OCI-LY3 (cell line): ENCODE measurements around the gene EPN2.

Experiments
- H2AFZ ChIP-seq: fragments of 200-600, 300-600 bp; shearing (Covaris generic); 2 replicates; pipeline ENCODE4 v1.6.0; 2014; ENCODE audit warnings: antibody characterized with exemption, low read depth, low read length
- H3K27ac ChIP-seq: fragments of 200-600, 300-600 bp; sonication (generic); 2 replicates; pipeline ENCODE4 v1.5.1; 2014; ENCODE audit warnings: mild to moderate bottlenecking, low read length, moderate library complexity, mixed read lengths
- H3K27me3 ChIP-seq: fragments of 200-600, 300-600 bp; sonication (generic); 2 replicates; pipeline ENCODE4 v1.6.1; 2014; ENCODE audit warnings: low read depth, low read length, mixed read lengths
- H3K36me3 ChIP-seq: fragments of 200-600, 300-600 bp; sonication (generic); replicated peaks from 2 replicates; pipeline ENCODE3; 2014; ENCODE audit warnings: low read depth, low read length, mixed read lengths
- H3K4me1 ChIP-seq: fragments of 300-600, 200-600 bp; sonication (generic); 2 replicates; pipeline ENCODE4 v1.6.1; 2014; ENCODE audit warnings: low read length, mixed read lengths
- H3K4me2 ChIP-seq: fragments of 200-600, 300-600 bp; sonication (generic); 2 replicates; pipeline ENCODE4 v1.6.1; 2014; ENCODE audit warnings: low read length, mixed read lengths
- H3K4me3 ChIP-seq: fragments of 300-600, 200-600 bp; sonication (generic); 2 replicates; pipeline ENCODE4 v1.5.1; 2014; ENCODE audit warnings: antibody characterized with exemption, mild to moderate bottlenecking, low read length, moderate library complexity
- H3K79me2 ChIP-seq: fragments of 300-600, 200-600 bp; shearing (Covaris generic); 2 replicates; pipeline ENCODE4 v1.6.1; 2014; ENCODE audit warnings: mild to moderate bottlenecking, low read length, mixed read lengths
- H3K9ac ChIP-seq: fragments of 300-600, 200-600 bp; shearing (Covaris generic); 2 replicates; pipeline ENCODE4 v1.6.0; 2014; ENCODE audit warnings: mild to moderate bottlenecking, low read length, moderate library complexity
- H3K9me3 ChIP-seq: fragments of 200-600, 300-600 bp; shearing (Covaris generic); 2 replicates; pipeline ENCODE4 v1.6.1; 2014; ENCODE audit warnings: low read length, mixed read lengths; ENCODE audit not compliant: insufficient read depth
- H4K20me1 ChIP-seq: fragments of 200-600, 300-600 bp; sonication (generic); 2 replicates; pipeline ENCODE4 v1.6.1; 2016; ENCODE audit warnings: low read length, mixed read lengths; ENCODE audit not compliant: insufficient read depth
- EZH2phosphoT487 ChIP-seq: fragments of 200-600 bp; shearing (Covaris generic); IDR thresholded peaks from 2 replicates; pipeline ENCODE4 v1.6.1; 2018; ENCODE audit warnings: antibody characterized with exemption, mixed run types, low read depth
- TF ChIP-seq, protein P1 (sequence below): fragments of 200-600, 300-600 bp; sonication (generic); IDR thresholded peaks from 2 replicates; pipeline ENCODE4 v1.5.1; 2014; ENCODE audit warnings: antibody characterized with exemption, low read length, low read depth

EPN2 gene

DNA sequence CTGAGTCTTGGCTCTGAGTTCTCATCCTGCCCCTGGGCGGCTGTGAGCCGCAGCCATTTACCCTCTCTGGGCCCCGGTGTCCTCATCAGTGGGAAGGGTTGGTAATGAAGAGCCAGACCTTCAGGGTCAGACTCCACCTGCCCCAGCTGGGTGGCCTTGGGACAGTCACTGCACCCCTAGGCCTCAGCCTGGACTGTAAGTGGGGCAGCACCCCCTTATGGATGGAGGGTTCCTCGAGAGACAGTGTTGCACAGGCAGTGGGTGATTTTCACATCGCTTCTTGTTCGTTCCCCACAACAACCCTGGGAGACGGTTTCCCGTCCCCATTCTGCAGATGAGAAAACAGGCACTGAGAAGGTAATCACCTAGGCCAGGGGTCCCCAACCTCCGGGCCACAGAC lies 64.8 kb downstream of the EPN2 start:
- Histone ChIP-seq H3K79me2 (no peaks in the 10 kb centered on the region), H2AFZ (no peak overlapping the region), H3K9me3 (no peaks in the 10 kb centered on the region), H3K9ac (no peak overlapping the region), H3K27me3 (no peaks in the 10 kb centered on the region), H4K20me1 (peaks cover 39% of the 10 kb centered on the region), H3K27ac (no peak overlapping the region), H3K4me1 (peaks cover 31% of the 10 kb centered on the region), H3K4me2 (no peak overlapping the region), H3K36me3 (no peaks in the 10 kb centered on the region), H3K4me3 (no peak overlapping the region)
- TF ChIP-seq, protein P1, sequence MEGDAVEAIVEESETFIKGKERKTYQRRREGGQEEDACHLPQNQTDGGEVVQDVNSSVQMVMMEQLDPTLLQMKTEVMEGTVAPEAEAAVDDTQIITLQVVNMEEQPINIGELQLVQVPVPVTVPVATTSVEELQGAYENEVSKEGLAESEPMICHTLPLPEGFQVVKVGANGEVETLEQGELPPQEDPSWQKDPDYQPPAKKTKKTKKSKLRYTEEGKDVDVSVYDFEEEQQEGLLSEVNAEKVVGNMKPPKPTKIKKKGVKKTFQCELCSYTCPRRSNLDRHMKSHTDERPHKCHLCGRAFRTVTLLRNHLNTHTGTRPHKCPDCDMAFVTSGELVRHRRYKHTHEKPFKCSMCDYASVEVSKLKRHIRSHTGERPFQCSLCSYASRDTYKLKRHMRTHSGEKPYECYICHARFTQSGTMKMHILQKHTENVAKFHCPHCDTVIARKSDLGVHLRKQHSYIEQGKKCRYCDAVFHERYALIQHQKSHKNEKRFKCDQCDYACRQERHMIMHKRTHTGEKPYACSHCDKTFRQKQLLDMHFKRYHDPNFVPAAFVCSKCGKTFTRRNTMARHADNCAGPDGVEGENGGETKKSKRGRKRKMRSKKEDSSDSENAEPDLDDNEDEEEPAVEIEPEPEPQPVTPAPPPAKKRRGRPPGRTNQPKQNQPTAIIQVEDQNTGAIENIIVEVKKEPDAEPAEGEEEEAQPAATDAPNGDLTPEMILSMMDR: no peak
- TF ChIP-seq EZH2phosphoT487: no peak

DNA sequence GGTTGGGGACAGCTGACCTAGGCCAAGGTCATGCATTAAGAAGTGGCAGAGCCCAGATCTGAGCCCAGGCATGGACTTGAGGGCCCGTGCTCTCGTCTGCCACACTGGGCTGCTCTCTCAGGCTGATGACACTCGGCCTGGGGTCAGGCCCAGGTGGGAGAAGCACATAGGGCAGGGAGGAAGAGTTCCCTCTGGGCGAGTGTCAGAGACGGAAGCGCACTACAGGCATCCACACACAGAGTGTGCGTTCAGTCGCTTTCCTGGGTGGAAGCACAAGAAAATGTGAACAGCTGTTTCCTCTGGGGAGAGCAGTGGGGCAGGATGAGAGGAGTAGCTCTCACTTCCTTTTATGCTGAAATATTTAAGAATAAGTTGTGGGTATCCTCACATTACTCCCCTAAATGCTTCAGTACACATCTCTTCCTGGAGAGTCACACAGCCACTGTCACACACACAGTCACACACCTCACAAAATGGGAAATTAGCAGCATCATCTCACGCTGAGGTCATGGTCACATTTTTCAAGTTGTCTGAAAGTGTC lies 65.7 kb downstream of the EPN2 start:
- Histone ChIP-seq H3K79me2 (no peaks in the 10 kb centered on the region), H2AFZ (no peak overlapping the region), H3K9ac (no peak overlapping the region), H3K36me3 (no peaks in the 10 kb centered on the region), H3K27me3 (no peaks in the 10 kb centered on the region), H3K27ac (no peak overlapping the region), H3K4me2 (no peak overlapping the region), H3K4me3 (no peak overlapping the region), H4K20me1 (peaks cover 39% of the 10 kb centered on the region), H3K9me3 (no peaks in the 10 kb centered on the region), H3K4me1 (peaks cover 24% of the 10 kb centered on the region)
- TF ChIP-seq, protein P1: no peak

DNA sequence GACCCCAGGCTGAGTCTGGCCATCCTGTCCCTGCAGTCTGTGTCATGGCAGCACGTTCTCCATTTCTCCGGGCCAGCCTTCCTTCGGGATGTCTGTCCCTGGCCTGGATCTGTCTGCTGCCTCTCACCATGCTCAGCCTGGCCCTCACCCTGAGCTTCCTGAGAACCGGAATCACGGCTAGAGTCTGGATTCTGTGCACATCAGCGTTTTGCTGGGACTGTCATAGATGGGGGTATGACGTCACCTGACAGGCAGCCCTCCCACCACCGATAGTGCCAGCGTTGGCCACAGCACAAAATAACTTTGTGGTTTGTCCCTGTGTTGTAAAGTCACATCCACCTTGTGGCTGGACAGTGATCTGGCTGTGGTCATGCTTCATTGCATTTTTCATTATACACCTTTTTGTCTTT lies 66.2 kb downstream of the EPN2 start:
- no peak overlapping the region for H3K27ac ChIP-seq
- peaks cover 24% of the 10 kb centered on the region for H3K4me1 ChIP-seq
- H3K4me3 ChIP-seq: no peak overlapping the region
- no peak overlapping the region for H2AFZ ChIP-seq
- TF ChIP-seq, protein P1: no peak
- no peak for TF ChIP-seq EZH2phosphoT487
- no peaks in the 10 kb centered on the region for H3K27me3 ChIP-seq
- no peak overlapping the region for H3K4me2 ChIP-seq
- peaks cover 39% of the 10 kb centered on the region for H4K20me1 ChIP-seq
- H3K36me3 ChIP-seq: no peaks in the 10 kb centered on the region
- H3K9ac ChIP-seq: no peak overlapping the region
- H3K79me2 ChIP-seq: no peaks in the 10 kb centered on the region
- H3K9me3 ChIP-seq: no peaks in the 10 kb centered on the region

DNA sequence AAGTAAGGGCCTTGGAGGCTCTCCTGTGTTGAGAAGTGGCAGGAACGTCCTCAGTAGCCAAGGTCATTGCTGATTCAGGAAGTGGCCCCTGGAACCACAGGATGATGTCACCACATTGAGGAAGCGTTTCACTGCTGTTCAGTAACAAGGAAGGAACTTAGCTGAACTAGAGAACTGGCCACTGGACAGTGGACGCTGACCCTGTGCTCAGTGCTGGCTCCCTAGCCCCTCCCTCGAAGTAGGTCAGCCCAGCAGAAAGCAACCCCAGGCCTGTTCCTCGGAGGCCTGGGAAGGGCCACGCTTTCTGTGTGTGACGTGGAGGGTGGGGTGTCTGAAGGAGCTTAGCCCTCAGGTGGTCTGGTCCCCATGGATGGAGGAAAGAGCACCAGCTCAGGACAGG lies 67.0 kb downstream of the EPN2 start:
- H2AFZ ChIP-seq: no peak overlapping the region
- TF ChIP-seq, protein P1: no peak
- no peak for TF ChIP-seq EZH2phosphoT487
- no peak overlapping the region for H3K4me3 ChIP-seq
- no peaks in the 10 kb centered on the region for H3K79me2 ChIP-seq
- no peak overlapping the region for H3K4me2 ChIP-seq
- H3K9ac ChIP-seq: no peak overlapping the region
- no peaks in the 10 kb centered on the region for H3K36me3 ChIP-seq
- H3K27ac ChIP-seq: no peak overlapping the region
- peaks cover 24% of the 10 kb centered on the region for H3K4me1 ChIP-seq
- H4K20me1 ChIP-seq: peaks cover 39% of the 10 kb centered on the region
- H3K27me3 ChIP-seq: no peaks in the 10 kb centered on the region
- no peaks in the 10 kb centered on the region for H3K9me3 ChIP-seq
